Hepatocyte (in vitro differentiated cells): ENCODE data around the gene SNX14.

Experiments
- CTCF ChIP-seq: fragments of 200-600 bp; sonication (generic); IDR thresholded peaks from 2 replicates; pipeline ENCODE4 v1.5.1; 2016; ENCODE audit warnings: antibody characterized with exemption, mild to moderate bottlenecking; ENCODE audit not compliant: poor library complexity
- EZH2 ChIP-seq: fragments of 200-600 bp; sonication (generic); IDR thresholded peaks from 2 replicates; pipeline ENCODE4 v1.6.1; 2016; ENCODE audit warnings: antibody characterized with exemption, mild to moderate bottlenecking, borderline replicate concordance
- EZH2phosphoT487 ChIP-seq: fragments of 200-600 bp; sonication (generic); IDR thresholded peaks from one replicate; pipeline ENCODE4 v1.6.1; 2018; ENCODE audit warnings: antibody characterized with exemption, mild to moderate bottlenecking, low read depth, moderate library complexity; ENCODE audit not compliant: unreplicated experiment, severe bottlenecking

GRCh38 chr6:85463621-85464259, 129.9 kb downstream of the SNX14 start:
- no peak for TF ChIP-seq CTCF
- TF ChIP-seq EZH2 = no peak
- no peak for TF ChIP-seq EZH2phosphoT487
